Lower lobe of right lung (tissue), 2 donors: ENCODE data around the gene PML. TPM values are rescaled to one million over a fixed set of nuclear protein-coding genes. Genes with fewer than 3 reads are reported as not detected.

Source experiments
- ATAC-seq, 2 donors: fragments of 200-7000 bp; cut with Tn5 transposase; one replicate each; pipeline ENCODE4 v1.9.1; 2020 to 2022; ENCODE audit warnings: mild to moderate bottlenecking in 2 of 2, moderate library complexity in 2 of 2
- DNase-seq: peaks from one replicate; pipeline ENCODE4 v3.0.0-alpha.2; 2020
- H3K27ac ChIP-seq: fragments of 200-600 bp; one replicate; pipeline ENCODE4 v1.8.0; 2022
- H3K27me3 ChIP-seq: fragments of 200-600 bp; one replicate; pipeline ENCODE4 v1.8.0; 2022; ENCODE audit warnings: low read depth
- H3K36me3 ChIP-seq: fragments of 200-600 bp; one replicate; pipeline ENCODE4 v1.8.0; 2022; ENCODE audit warnings: mild to moderate bottlenecking
- H3K4me1 ChIP-seq: fragments of 200-600 bp; one replicate; pipeline ENCODE4 v1.8.0; 2022
- H3K4me3 ChIP-seq: fragments of 200-600 bp; one replicate; pipeline ENCODE4 v1.8.0; 2022; ENCODE audit warnings: mild to moderate bottlenecking
- H3K9me3 ChIP-seq: fragments of 200-600 bp; one replicate; pipeline ENCODE4 v1.8.0; 2022
- intact Hi-C: fragments of 100-400 bp; cut with DNase I; formaldehyde crosslinking; loops from one replicate; pipeline ENCODE4 v1.11.0; 2022
- total RNA-seq: library from RNA; stranded (reverse); fragmentation: NEBNext Ultra II Directional; extraction: Animal tissue kit (Norgen Biotek cat#: 25700); gene quantifications from one replicate; pipeline ENCODE4 v1.2.1, GENCODE V29; 2021
- TF ChIP-seq, protein P1 (sequence below): fragments of 200-600 bp; IDR thresholded peaks from one replicate; pipeline ENCODE4 v1.8.0; 2022; ENCODE audit warnings: antibody characterized with exemption, mild to moderate bottlenecking
- donor health status: DM: no; HTN: yes; CAD: no; lungs with severe emphysema.

Gene PML
- total RNA-seq, 1 donor from 2014 or later = 79.4 TPM

DNA sequence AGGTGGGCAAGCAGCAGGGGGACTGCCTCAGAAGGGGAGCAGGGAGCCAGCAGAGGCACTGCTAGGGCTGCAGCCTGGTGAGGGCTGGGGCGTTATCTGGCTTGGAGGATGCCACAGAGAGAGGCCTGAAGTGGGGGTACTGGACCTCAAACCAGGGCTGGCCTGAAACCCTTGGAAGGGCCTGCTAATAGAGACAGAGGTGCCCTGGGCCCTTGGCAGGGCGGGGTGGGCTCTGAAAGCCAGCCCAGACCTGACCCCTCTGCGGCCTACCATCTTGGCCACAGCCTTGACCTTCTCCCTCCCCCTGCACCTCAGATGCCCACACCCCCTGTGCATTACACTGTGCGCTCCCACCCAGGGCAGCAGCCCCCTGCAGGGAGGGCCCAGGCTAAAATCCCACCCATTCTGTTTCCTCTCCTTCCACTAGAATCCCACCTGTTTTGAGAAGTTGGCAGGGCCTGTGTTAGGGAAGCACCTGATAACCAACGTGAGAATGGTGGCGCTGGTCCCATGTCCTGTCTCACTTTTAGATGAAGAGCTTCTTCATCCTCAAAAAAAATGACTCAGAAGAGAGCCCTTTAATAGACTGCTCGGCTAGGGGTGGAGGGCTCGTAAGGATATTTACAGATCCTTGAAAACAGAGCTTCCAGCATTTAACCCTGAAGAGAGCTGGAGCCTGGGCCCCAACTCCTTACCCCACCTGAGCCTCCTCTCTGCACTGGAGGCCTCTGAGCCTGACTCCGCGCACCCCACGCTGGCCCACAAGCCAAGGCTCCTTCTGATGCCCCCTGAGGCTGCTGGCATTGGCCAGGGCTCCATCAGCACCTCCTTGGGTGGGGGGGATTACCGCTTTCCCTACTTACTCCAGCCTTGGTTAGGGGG lies 38.4 kb upstream of the PML start:
- intact Hi-C loops = no loop called here
- no peak for ATAC-seq

DNA sequence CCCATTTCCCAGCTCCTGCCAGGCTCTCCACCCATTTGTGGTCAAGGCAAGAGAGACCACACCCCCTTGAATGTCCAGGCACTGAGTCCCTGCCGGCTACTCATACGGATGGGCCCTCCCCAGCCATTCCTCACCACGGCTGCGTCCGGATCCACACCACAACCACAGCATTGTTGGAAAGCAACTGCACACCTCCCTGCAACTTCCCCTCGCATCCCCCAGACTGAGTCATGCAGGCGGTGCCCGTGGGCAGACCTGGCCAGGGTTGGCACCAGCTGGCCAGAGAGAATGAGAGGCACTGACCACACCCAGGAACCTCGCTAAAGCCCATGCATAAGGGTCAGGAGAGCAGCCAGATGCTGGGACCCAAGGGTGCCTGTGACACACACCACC lies 37.8 kb upstream of the PML start:
- Histone ChIP-seq H3K36me3 (no peaks in the 10 kb centered on the region), H3K4me1 (peaks cover 20% of the 10 kb centered on the region), H3K4me3 (no peak overlapping the region), H3K27ac (no peak overlapping the region), H3K9me3 (no peaks in the 10 kb centered on the region), H3K27me3 (no peaks in the 10 kb centered on the region)
- intact Hi-C loops = no loop called here
- DNase-seq = no peak
- ATAC-seq = peak; percentile 46 to 48
- TF ChIP-seq, protein P1, sequence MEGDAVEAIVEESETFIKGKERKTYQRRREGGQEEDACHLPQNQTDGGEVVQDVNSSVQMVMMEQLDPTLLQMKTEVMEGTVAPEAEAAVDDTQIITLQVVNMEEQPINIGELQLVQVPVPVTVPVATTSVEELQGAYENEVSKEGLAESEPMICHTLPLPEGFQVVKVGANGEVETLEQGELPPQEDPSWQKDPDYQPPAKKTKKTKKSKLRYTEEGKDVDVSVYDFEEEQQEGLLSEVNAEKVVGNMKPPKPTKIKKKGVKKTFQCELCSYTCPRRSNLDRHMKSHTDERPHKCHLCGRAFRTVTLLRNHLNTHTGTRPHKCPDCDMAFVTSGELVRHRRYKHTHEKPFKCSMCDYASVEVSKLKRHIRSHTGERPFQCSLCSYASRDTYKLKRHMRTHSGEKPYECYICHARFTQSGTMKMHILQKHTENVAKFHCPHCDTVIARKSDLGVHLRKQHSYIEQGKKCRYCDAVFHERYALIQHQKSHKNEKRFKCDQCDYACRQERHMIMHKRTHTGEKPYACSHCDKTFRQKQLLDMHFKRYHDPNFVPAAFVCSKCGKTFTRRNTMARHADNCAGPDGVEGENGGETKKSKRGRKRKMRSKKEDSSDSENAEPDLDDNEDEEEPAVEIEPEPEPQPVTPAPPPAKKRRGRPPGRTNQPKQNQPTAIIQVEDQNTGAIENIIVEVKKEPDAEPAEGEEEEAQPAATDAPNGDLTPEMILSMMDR = no peak

More for the DNA sequence above, 38.4 kb upstream of the PML start:
- peaks cover 24% of the 10 kb centered on the region for H3K4me1 ChIP-seq
- TF ChIP-seq, protein P1 = no peak
- H3K9me3 ChIP-seq = no peaks in the 10 kb centered on the region
- no peak overlapping the region for H3K4me3 ChIP-seq
- no peak for DNase-seq
- no peaks in the 10 kb centered on the region for H3K27me3 ChIP-seq
- no peak overlapping the region for H3K27ac ChIP-seq
- no peaks in the 10 kb centered on the region for H3K36me3 ChIP-seq

DNA sequence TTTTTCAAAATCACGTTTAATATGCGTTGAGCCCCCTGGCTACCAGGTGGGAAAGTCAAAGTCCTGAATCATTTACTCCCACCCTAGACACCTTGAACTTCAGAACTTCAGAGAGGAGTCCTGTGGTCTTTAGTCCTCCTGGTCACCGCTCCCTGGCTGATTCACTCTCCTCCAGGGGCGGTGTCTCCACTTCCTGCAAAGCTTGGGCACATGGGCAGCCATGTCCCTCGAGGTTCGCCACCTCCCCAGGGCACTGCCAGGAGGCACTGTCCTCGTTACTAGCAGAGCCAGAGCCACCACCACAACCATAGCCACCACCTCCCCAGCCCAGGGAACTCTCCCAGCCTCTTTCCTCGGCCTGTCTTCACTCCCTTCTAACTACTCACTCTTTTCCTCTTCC lies 37.2 kb upstream of the PML start:
- H3K4me3 ChIP-seq = no peak overlapping the region
- peaks cover 14% of the 10 kb centered on the region for H3K4me1 ChIP-seq
- no peaks in the 10 kb centered on the region for H3K9me3 ChIP-seq
- TF ChIP-seq, protein P1 = no peak
- H3K36me3 ChIP-seq = no peaks in the 10 kb centered on the region
- intact Hi-C loops = no loop called here
- ATAC-seq (no peak), DNase-seq (no peak)
- H3K27me3 ChIP-seq = no peaks in the 10 kb centered on the region
- no peak overlapping the region for H3K27ac ChIP-seq

DNA sequence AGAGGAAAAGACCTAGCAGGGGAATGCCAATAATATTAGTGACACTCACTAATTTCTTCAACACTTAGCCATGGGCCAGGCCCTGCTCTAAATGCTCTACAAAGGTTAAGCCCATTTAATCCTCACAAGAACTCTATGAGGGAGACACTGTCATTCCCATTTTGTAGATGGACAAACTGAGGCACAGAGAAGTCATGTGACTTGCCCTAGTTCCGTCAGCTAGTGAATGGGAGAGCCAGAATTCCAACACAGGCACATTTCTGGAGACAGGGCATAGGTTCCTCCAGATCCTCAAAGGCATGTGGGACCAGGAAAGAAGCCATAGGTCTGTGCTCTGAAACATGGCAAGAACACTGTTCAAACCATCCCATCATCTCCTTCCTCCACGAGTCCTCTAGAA lies 36.7 kb upstream of the PML start:
- DNase-seq (no peak), ATAC-seq (no peak)
- Histone ChIP-seq H3K4me1 (peaks cover 11% of the 10 kb centered on the region), H3K9me3 (no peaks in the 10 kb centered on the region), H3K27me3 (no peaks in the 10 kb centered on the region), H3K27ac (no peak overlapping the region), H3K36me3 (no peaks in the 10 kb centered on the region), H3K4me3 (no peak overlapping the region)
- TF ChIP-seq, protein P1 = no peak
- intact Hi-C loops = no loop called here

DNA sequence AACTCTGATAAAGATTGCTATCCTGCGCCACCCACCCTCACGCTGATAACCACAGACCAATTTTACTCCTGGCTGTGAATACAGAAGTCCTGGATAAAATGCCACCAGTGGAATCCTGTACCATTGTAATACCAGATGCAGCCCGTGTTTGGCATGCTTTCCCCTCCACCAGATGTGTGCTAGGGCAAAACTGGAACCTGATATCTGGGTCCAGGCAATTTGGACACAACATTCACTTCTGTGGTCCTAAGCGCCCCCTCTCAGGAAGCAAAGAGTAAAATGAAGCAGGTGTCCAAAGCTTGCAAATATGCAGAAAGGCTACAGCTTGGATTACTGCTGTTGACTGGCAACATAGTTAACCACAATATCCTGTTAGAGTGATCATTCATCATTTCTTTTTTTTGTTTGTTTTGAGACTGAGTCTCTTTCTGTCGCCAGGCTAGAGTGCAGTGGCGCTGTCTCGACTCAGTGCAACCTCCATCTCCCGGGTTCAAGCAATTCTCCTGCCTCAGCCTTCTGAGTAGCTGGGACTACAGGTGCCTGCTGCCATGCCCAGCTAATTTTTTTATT lies 35.4 kb upstream of the PML start:
- no peaks in the 10 kb centered on the region for H3K36me3 ChIP-seq
- H3K4me1 ChIP-seq = peaks cover 11% of the 10 kb centered on the region
- H3K4me3 ChIP-seq = no peak overlapping the region
- H3K9me3 ChIP-seq = no peaks in the 10 kb centered on the region
- H3K27ac ChIP-seq = no peak overlapping the region
- DNase-seq = no peak
- H3K27me3 ChIP-seq = no peaks in the 10 kb centered on the region
- TF ChIP-seq, protein P1 = no peak
- no peak for ATAC-seq
- intact Hi-C loops = no loop called here
